Measurements from ENCODE around the gene FAM222B.

FAM222B gene

GRCh38 chr17:28765038-28765437 is 77.6 kb downstream of the FAM222B start:
- FAIRE-seq: no peak

- peak; percentile 58 for FAIRE-seq
These were observed 78.8 kb downstream of the FAM222B start for GRCh38 chr17:28763804-28764266.

- FAIRE-seq: no peak
These were observed 79.3 kb downstream of the FAM222B start for GRCh38 chr17:28763137-28763799.

GRCh38 chr17:28760601-28761562 is 81.7 kb downstream of the FAM222B start:
- FAIRE-seq: no peak

- FAIRE-seq: no peak
These were observed 83.2 kb downstream of the FAM222B start for GRCh38 chr17:28759256-28759865.

GRCh38 chr17:28758411-28759121 is 84.0 kb downstream of the FAM222B start:
- FAIRE-seq: no peak

GRCh38 chr17:28756049-28756804 is 86.4 kb downstream of the FAM222B start:
- FAIRE-seq: no peak

- FAIRE-seq: no peak
These were observed 87.1 kb downstream of the FAM222B start for GRCh38 chr17:28755486-28755885.

GRCh38 chr17:28751600-28752366 is 90.8 kb downstream of the FAM222B start:
- no peak for FAIRE-seq

- FAIRE-seq: peak; percentile 77
These were observed 92.2 kb downstream of the FAM222B start for GRCh38 chr17:28750178-28751047.

GRCh38 chr17:28749516-28750177 is 92.9 kb downstream of the FAM222B start:
- FAIRE-seq: no peak

- FAIRE-seq: no peak
These were observed 93.6 kb downstream of the FAM222B start for GRCh38 chr17:28748852-28749515.

- no peak for FAIRE-seq
These were observed 94.5 kb downstream of the FAM222B start for GRCh38 chr17:28747801-28748750.

- FAIRE-seq: no peak
These were observed 95.4 kb downstream of the FAM222B start for GRCh38 chr17:28747051-28747691.

- no peak for FAIRE-seq
These were observed 96.0 kb downstream of the FAM222B start for GRCh38 chr17:28746611-28747050.

GRCh38 chr17:28745786-28746411 is 96.7 kb downstream of the FAM222B start:
- no peak for FAIRE-seq
